ENCODE results near the gene DNAH8.
"Not testable (repeated sequence)": the region's sequence is repeated elsewhere in the genome, so short reads cannot be mapped to it uniquely, and the experiment has no call there.

The DNAH8 gene

GRCh38 chr6:38906582-38906981 is 191.5 kb downstream of the DNAH8 start:
- DNase-seq (ENCODE audit: low spot score) = no peak

GRCh38 chr6:38907264-38907663 is 192.2 kb downstream of the DNAH8 start:
- no peak for DNase-seq (ENCODE audit: low spot score)

DNA sequence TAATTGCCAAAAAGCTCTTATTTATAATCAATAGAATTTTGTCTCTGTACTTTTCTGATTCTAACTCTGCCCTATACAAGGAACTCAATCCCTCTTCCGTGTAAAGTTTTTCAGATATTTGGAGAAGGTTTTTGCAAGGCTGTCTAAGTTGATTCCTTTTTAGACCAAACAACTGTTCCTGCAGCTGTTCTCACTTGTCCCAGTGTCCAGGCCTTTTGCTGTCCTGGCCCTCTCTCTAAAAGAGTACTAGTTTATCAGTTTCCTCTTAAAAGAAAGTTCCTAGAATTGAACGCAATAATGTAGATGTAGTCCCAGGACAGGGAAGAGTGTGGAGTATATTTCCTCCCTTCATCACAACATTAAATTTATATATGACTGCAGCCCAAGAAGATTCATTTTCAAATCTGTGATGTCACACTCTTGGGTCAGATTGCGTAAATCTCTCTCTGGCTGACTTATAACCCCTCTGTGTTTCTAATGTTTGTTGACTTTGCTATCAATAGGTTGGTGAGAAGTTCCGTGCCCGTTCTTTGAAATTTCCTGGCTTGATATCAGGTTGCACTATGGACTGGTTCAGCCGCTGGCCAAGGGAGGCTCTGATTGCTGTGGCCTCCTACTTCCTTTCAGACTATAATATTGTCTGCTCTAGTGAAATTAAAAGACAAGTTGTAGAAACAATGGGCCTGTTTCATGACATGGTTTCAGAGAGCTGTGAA is 194.1 kb downstream of the DNAH8 start:
- DNase-seq (ENCODE audit: low spot score) = no peak

DNA sequence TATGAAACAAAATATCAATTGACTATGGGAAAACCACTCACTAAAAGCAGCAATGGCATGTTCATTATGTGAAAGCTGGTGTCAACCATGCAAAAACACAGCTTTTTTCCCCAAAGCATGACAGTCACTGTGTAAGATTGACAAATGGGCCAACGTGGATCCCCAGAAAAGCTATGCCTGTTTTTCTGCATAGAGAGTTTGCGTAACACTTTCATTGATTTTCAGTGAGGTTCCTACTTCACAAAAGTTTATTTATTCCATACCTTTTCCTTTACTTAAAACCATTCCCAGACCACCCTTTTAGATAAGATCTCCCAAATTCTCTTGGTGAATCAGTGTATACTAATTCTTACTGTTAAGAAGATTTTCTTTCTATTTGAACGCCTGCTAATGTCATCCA is 195.1 kb downstream of the DNAH8 start:
- no peak for DNase-seq (ENCODE audit: low spot score)

GRCh38 chr6:38912378-38912777 is 197.3 kb downstream of the DNAH8 start:
- DNase-seq (ENCODE audit: low spot score) = no peak

DNA sequence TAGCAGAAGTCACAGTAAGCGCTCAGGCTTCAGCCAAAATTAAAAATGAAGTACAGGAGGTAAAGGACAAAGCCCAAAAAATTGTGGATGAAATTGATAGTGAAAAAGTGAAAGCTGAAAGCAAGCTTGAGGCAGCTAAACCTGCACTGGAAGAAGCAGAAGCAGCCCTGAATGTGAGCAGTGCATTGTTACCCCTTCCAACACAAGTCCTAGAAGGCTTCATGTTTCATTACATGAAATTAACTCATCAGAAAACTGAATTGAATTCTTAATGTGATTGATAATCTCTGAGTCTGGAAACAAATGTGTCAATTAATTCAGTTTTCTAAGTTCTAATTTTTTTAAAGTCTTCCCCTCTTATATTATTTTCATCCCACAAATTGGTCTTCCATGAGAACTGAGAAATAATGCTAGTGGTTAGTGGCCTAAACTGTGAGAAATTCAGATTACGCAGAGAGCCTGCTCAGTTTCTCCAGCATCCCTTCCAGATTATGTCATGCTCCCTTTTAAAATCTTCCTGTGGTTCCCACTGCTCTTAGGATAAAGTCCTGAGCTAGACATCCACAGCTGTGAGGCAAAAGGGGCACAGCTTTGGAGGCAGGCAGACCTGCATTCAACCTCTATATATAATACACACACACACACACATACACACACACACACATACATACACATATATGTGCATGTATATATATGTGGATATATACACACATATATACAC is 200.3 kb downstream of the DNAH8 start:
- no peak for DNase-seq (ENCODE audit: low spot score)

DNA sequence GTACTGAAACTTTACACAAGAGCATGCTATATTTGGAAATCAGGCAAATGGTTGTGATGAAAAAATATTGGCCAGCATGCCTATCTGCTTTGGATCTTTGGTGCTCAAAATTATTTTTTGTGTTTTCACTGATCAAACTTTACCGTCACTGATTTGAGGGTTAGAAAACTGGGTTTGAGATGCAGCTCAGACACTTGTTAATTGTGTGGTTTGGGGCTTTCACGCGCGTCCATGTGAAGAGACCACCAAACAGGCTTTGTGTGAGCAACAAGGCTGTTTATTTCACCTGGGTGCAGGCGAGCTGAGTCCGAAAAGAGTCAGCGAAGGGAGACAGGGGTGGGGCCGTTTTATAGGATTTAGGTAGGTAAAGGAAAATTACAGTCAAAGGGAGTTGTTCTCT is 206.4 kb downstream of the DNAH8 start:
- not testable (repeated sequence) for DNase-seq (ENCODE audit: low spot score)

DNA sequence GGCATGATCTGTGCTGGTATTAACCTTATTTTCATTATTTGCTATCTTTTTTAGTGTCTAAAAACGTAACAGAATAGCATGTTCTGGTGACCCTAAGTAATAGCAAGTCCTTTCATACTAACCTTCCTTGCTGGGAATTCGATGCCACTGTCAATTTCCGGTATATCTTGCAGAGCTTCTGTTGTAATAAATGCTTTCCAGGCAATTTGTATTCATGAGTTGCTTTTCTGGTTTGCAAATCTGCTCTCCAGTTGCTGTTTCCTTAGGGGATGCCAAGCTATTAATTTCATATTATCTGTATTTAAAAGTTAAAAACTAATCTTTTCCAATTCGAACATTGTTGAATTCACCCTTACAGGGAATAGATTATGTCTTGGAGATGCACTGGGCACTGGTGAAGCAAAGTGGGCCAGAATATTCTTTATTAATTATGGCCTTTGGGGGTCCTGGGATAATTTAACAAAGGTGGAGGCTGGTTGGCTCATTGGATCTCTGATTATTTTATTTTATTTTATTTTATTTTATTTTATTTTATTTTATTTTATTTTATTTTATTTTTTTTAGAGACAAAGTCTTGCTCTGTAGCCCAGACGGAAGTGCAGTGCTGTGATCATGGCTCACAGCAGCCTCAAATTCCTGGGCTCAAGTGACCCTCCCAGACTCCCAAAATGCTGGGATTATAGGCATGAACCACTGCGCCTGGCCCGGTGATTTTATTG is 209.8 kb downstream of the DNAH8 start:
- DNase-seq (ENCODE audit: low spot score) = no peak

DNA sequence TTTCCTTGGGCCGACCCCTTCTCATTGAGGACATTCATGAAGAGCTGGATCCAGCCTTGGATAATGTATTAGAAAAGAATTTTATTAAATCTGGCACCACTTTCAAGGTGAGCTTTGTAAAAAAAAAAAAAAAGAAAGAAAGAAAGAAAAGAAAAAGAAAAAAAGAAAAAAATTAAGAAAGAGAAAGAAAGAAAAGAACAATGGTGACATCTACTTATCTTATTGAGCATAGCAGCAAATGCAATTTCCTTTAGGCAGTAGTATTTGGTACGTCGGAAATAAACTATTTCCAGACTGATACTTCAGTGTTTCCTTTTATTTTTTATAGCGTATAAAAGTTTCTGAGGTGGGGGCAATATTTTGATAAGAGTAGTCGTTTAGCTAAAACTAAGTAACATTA is 214.4 kb downstream of the DNAH8 start:
- no peak for DNase-seq (ENCODE audit: low spot score)

- DNase-seq (ENCODE audit: low spot score) = peak; percentile 18
Observed at GRCh38 chr6:38933426-38933825, 218.3 kb downstream of the DNAH8 start.

DNA sequence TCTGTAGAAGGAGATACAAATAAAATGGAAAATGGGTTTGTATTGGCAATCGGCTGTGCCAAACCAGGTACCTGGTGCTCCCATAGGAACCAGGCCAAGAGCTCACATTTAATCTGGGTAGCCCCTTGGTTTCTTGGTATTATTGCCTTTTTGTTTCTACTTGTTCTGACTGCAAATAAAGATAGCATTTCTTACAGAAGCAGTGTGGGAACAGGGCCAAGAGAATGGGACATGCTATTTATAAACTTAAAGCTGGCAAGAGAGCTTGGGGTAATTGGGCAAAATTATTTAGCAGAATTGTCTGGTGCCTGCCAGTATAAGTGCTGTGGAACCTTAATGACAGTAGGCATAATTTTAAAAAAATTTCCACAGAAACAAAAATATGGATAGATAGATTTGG is 219.9 kb downstream of the DNAH8 start:
- no peak for DNase-seq (ENCODE audit: low spot score)

DNA sequence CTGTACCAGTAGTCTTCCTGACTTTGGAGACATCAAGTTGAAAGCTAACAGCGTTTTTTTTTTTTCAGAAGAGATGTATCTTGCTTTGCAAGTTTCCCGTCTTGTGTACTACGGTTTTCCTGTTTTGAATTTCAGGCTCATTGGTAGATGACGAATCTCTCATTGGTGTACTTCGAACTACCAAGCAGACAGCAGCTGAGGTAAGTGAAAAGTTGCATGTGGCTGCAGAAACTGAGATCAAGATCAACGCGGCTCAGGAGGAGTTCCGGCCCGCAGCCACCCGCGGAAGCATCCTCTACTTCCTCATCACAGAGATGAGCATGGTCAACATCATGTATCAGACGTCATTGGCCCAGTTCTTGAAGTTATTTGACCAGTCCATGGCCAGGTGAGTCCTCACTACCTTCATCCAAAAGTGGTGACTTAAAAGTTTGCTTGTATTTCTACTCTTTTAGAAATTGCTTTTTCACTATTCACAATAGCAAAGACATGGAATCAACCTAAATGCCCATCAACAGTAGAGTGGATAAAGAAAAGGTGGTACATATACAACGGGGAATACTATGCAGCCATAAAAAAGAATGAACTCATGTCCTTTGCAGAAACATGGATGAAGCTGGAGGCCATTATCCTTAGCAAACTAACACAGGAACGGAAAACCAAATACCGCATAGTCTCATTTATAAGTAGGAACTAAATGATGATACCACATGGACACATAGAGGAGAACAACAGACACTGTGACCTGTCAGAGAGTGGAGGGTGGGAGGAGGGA is 222.9 kb downstream of the DNAH8 start:
- DNase-seq (ENCODE audit: low spot score) = no peak

- no peak for DNase-seq (ENCODE audit: low spot score)
Observed at GRCh38 chr6:38938741-38939140, 223.6 kb downstream of the DNAH8 start.

- DNase-seq (ENCODE audit: low spot score) = no peak
Observed at GRCh38 chr6:38942442-38942841, 227.3 kb downstream of the DNAH8 start.

DNA sequence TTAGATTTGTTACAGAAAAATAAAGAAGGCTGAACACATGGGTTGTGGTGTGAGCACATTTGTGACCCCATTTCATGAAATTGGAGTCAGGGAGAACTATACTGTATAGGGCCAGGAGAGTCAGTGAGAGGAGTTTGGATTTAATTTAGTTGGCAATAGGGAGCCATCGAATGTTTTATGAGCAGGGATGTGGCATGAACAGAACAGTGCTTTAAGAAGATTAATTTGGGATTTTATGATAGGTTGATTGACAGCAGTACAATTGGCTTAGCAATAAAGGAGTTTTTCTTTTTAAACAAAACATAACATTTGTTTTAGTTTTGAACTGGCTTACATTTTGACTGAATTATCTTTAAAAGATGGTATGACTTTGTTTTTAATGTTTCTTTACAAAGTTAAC is 227.9 kb downstream of the DNAH8 start:
- DNase-seq (ENCODE audit: low spot score) = no peak

- DNase-seq (ENCODE audit: low spot score) = no peak
Observed at GRCh38 chr6:38943964-38944363, 228.9 kb downstream of the DNAH8 start.

GRCh38 chr6:38944655-38945279 is 229.7 kb downstream of the DNAH8 start:
- no peak for DNase-seq (ENCODE audit: low spot score)

GRCh38 chr6:38955861-38956260 is 240.8 kb downstream of the DNAH8 start:
- no peak for DNase-seq (ENCODE audit: low spot score)

DNA sequence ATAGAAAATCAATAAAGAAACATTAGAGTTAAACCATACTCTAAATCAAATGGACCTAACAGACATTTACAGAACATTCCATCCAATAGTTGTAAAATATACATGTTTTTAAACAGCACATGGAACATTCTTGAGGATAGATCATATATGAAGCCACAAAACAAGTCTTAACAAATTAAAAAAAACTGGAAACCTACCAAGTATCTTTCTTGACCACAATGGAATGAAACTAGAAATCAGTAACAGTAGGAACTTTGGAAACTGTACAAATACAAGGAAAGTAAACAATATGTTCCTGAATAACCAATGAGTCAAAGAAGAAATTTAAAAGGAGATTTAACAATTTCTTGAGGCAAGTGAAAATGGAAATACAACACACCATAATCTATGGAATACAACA is 242.3 kb downstream of the DNAH8 start:
- DNase-seq (ENCODE audit: low spot score) = no peak

GRCh38 chr6:38959138-38959537 is 244.0 kb downstream of the DNAH8 start:
- no peak for DNase-seq (ENCODE audit: low spot score)

DNA sequence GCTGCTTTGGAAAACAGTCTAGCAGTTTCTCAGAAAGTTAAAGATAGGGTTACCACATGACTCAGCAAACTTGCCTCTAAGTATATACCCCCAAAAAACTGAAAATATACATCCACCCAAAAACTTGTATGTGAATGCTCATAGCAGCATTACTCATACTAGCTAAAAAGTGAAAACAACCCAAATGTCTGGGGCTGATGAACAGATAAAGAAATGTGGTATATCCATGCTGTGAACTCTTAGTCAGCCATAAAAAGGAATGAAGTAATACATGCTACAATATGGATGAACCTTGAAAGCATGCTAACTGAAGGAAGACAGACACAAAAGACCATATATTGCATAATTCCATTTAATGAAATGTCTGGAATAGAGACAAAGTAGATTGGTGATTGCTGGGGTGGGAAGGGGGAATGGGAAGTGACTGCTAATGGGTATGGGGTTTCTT is 253.6 kb downstream of the DNAH8 start:
- no peak for DNase-seq (ENCODE audit: low spot score)

All from CD4-positive, alpha-beta T cell treated with Interleukin-2 at 100 ng/mL for 4 hours (primary cell).